Hippocampal formation (tissue), 2 donors: ENCODE measurements around the gene PSMA3.
A peak's percentile ranks its signal among the peaks of the same experiment; 100 is the strongest.

ENCODE experiments used
- DNase-seq, 2 donors: peaks; one replicate each; lab custom pipeline; 2025; lab: John Stamatoyannopoulos, UW

Gene PSMA3

DNA sequence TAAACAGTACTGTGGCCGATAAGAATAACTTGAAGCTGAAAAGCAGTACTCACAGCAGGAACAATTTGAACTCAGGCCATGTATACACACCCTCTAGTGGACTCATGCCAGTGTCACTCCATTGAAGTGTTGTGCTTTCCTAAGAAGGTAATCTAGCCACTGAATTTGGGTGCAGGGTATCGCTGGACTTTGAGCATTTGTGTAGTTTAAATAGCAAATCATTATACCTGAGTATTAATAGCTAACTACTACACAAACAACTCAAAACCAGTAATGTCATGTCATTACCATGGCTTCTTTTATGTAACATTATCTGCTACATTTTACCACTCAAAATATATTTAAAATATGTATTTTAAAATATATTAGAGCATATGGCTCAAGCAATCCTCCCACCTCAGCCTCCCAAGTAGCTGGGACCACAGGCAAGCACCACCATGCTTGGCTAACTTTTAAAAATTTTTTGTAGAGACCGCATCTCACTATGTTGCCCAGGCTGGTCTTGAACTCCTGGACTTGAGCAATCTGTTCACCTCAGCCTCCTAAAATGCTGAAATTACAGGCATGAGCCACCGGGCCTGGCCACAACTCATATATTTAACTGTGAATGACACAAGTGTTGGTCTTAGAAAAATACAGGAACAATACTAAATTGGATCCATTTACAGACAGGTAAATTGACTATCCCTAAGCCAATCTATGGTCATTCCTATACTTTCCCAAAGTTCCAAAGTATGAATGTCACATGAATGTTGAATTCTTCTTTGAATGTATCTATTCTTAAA is 28.1 kb downstream of the PSMA3 start:
- no peak for DNase-seq

DNA sequence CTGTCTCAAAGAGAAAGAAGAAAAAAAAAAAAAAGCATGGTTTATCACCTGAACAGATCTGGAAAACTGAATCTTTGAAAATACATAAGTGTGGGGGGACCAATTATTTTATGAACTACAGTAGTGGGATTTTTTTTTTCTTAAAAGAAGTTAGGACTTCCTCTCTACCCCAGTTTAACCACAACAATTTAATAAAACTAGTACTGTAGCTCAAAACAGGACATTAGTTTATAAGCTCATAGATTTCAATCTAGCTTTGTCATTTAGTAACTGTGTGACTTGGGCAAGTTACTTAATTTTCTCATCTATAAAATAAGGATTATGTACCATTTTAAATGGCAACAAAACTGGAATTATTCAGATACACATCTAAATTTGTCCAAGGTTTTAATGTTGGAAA is 30.2 kb downstream of the PSMA3 start:
- DNase-seq, result no peak

GRCh38 chr14:58275527-58276190 is 31.0 kb downstream of the PSMA3 start:
- DNase-seq, result no peak

DNA sequence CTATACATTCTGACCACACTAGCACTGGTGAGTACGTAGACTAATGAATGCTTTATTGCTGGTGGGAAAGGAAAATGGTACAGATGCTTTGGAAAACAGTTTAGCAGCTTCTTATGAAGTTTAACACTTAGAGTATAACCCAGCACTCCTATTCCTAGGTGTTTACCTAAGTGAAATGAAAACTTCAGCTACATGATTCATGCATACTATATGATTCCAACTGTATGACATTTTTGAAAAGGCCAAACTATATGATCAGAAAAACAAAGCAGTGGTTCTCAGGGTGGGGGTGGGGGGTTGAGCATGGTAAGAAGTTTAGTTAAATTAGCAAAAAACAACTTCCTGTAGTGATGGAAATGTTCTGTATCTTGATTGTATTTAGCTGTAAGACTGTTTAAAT is 31.6 kb downstream of the PSMA3 start:
- DNase-seq, result no peak

GRCh38 chr14:58278177-58278576 is 33.5 kb downstream of the PSMA3 start:
- no peak for DNase-seq

GRCh38 chr14:58280954-58281787 is 36.5 kb downstream of the PSMA3 start:
- DNase-seq, result peak in 1 of 2 donors; percentile 68

DNA sequence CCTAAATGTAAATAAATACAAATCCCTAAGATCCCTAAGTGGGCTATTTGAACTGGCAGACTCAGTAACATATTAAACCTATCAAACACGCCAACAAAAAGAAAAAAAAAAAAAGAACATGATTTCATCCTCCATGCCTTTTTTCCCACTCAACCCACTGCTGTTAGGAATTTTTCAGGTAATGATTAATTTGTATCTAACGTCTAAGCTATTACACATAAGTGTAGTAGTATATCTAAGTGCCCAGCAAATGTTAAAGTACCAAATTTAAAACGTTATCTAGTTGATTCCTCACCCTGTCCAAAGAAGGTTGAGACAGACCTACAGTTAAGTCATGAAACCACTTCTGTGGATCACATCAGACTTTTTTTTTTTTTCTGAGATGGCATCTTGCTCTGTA is 37.3 kb downstream of the PSMA3 start:
- DNase-seq, result no peak

- DNase-seq, result no peak
Observed at GRCh38 chr14:58282925-58283593, 38.4 kb downstream of the PSMA3 start.

DNA sequence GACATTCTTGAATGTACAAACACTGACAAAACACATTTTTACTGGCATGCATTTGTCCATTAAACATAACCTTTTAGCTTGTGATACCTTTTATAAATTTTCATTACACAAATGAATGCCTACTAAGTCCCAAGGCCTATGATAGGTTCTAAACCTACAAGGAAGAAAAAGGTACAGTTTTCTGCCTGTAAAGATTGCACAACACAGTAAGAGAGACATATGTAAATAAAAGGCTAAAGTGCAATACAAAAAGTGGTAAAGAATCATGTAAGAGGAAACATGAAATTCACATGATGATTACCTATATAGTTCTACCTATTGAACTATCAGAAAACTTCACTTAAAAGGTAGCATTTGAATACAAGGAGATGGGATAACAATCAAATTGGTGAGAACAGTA is 39.1 kb downstream of the PSMA3 start:
- no peak for DNase-seq

GRCh38 chr14:58285132-58285531 is 40.5 kb downstream of the PSMA3 start:
- DNase-seq, result no peak

- DNase-seq, result no peak
Observed at GRCh38 chr14:58287607-58288042, 43.0 kb downstream of the PSMA3 start.

DNA sequence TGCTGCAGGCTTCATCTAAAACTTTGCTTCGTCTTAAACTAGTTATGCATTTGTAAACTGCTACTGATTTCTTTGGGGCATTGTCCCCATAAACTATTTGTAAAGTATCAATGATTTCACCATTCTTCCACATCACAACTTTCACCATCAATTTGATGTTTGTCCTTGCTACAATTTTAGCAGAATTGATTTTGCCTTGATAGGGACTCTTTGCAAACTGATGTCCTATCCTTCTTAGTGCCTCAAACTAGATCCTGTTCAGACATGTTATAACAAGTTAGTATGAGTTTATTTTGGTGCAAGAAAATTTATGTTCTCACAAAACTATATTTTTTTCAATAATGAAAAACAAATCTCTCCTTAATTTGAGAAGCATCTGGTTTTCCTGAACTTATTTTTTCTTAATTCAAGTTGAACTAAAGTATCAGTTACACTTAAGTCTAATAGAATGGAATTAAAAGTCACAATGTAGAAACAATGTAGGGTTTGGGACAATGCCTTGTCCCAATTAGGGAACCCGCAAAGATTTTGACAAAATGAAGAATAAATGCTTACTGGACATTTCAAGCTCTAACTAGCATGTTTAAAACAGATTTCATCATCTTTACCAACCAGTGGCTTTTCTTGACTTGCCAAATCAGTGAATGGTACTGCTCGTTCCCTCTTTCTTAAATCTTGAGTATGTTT is 43.6 kb downstream of the PSMA3 start:
- DNase-seq, result no peak

DNA sequence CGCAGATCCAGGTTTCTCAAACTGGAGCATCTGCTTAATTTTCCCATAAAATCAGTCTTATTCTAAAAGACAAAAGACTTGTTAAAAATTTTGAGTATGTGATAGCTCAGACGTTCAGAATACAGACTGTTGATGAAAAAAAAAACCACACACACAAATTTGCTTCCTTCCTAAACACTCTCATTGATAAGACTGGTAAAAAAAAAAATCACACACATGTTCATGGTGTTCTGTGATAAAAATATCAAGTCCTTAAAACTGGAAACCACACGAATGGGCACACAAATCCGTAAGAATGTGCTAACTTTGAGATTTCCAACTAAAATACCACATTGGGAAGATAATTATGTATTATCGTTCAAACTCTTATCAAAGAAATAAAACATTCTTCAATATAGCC is 47.0 kb downstream of the PSMA3 start:
- no peak for DNase-seq

GRCh38 chr14:58292187-58292586 is 47.5 kb downstream of the PSMA3 start:
- no peak for DNase-seq

DNA sequence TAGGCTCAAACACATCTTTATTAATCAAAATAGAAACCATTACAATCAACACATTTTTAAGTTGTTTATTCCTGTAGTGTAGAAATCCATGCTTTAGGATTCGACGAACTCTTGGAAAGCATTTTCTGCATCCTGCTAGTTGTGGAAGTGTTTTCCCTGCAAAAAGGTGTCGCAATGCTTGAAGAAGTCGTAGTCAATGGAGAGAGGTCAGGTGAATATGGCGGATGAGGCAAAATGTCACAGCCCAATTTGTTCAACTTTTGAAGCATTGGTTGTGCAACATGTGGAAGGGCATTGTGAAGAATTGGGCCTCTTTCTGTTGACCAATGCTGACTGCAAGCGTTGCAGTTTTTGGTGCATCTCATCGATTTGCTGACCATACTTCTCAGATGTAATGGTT is 49.6 kb downstream of the PSMA3 start:
- no peak for DNase-seq

- no peak for DNase-seq
Observed at GRCh38 chr14:58296726-58297125, 52.1 kb downstream of the PSMA3 start.

GRCh38 chr14:58297412-58297761 is 52.7 kb downstream of the PSMA3 start:
- peak in 1 of 2 donors; percentile 72 for DNase-seq

- peak; percentile 98 to 100 for DNase-seq
Observed at GRCh38 chr14:58297762-58298476, 53.3 kb downstream of the PSMA3 start.

DNA sequence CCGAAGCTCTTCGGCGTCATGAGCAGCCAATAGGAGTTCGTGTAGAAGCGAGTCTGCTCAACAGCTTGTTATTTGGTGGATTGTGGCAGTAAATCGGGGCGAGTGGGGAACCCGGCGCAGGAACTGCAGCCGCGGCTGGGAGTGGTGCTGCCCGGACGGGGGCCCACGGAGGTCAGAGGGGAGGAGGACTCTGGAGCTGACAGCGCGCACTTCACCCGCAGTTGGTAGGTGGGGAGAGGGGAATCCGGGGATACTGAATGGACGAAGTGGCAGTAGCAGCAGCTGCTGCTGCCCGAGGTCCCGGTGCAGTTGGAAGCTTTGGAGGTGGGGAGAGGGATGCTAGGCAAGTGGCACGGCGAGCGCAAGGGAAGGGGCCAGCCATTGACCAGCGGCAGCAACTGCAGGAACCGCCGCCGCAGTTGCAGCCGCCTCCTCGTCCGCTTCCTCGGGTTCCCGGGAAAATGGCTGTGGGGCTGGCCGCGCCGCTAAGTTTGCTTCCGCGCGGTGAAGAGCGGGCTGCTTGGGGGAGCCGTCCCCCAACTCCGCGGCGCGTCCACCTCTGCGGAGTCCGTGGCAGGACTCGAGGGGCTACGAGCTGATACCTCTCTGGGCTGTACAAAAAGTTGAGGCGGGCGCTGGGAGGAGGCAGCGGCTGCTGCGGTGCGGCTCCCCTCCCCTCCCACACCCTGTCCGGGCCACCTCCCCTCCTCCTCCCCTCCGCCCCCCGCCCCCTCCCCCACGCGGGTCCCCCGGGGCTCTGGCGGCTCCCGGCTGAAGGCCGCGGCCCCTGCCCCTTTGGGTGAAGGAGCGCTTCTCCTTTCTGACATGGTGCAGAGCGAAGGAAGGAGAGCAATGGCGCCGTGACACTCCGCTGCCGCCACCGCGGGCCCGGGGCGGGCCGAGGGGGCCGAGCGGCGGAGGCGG is 54.1 kb downstream of the PSMA3 start, which contains the start of gene ARID4A:
Gene ARID4A, plus strand, starts transcription at position 79 of the 924 bp plus-strand sequence. CDS start 1,300 bp downstream, outside the sequence.
- DNase-seq, result peak in 1 of 2 donors; percentile 60
